Heart left ventricle (tissue), 16 donors: ENCODE measurements around the gene ERMP1. TPM values are rescaled to one million over a fixed set of nuclear protein-coding genes. Genes with fewer than 3 reads are reported as not detected.

Source experiments
- ATAC-seq, 4 donors: fragments of 200-7000 bp; cut with Tn5 transposase; one replicate each; pipeline ENCODE4 v1.9.1; 2020 to 2022; ENCODE audit warnings: moderate library complexity in 4 of 4, mild to moderate bottlenecking in 3 of 4, moderate number of reproducible peaks in 1 of 4
- DNase-seq, 5 donors: peaks; one replicate each; pipeline ENCODE4 v3.0.0-alpha.2; 2020
- H3K27ac ChIP-seq, 12 donors: fragments of 200-600 bp; sonication (generic) in 4 of 12; one replicate each; pipeline versions ENCODE4 v1.5.0 to v1.8.0; 2016 to 2022; ENCODE audit warnings: mild to moderate bottlenecking in 2 of 12
- H3K27me3 ChIP-seq, 9 donors: fragments of 200-600 bp; sonication (generic) in 2 of 9; one replicate each; pipeline versions ENCODE4 v1.5.1 to v1.8.0; 2016 to 2022; ENCODE audit warnings: mild to moderate bottlenecking in 3 of 9
- H3K36me3 ChIP-seq, 9 donors: fragments of 200-600 bp; sonication (generic) in 2 of 9; one replicate each; pipeline versions ENCODE4 v1.5.0 to v1.8.0; 2018 to 2022; ENCODE audit warnings: mild to moderate bottlenecking in 2 of 9
- H3K4me1 ChIP-seq, 12 donors: fragments of 200-600 bp; sonication (generic) in 4 of 12; one replicate each; pipeline versions ENCODE4 v1.5.0 to v1.8.0; 2016 to 2022; ENCODE audit warnings: mild to moderate bottlenecking in 3 of 12
- H3K4me3 ChIP-seq, 12 donors: fragments of 200-600 bp; sonication (generic) in 4 of 12; one replicate each; pipeline versions ENCODE4 v1.5.0 to v1.8.0; 2017 to 2022; ENCODE audit warnings: mild to moderate bottlenecking in 9 of 12, moderate library complexity in 4 of 12
- H3K9me3 ChIP-seq, 12 donors: fragments of 200-600 bp; sonication (generic) in 4 of 12; one replicate each; pipeline versions ENCODE4 v1.5.0 to v1.8.0; 2016 to 2022; ENCODE audit warnings: mild to moderate bottlenecking in 1 of 12
- CTCF ChIP-seq, 12 donors: fragments of 200-600 bp; sonication (generic) in 4 of 12; IDR thresholded peaks; one replicate each; pipeline versions ENCODE4 v1.5.0 to v1.8.0; 2018 to 2022; ENCODE audit warnings: antibody characterized with exemption in 12 of 12, mild to moderate bottlenecking in 5 of 12
- POLR2A ChIP-seq, 2 donors: fragments of 450-650 bp; IDR thresholded peaks; one replicate each; pipeline ENCODE4 v1.6.1; 2017; ENCODE audit warnings: antibody characterized with exemption in 2 of 2, mild to moderate bottlenecking in 2 of 2, moderate library complexity in 2 of 2
- WGBS, 4 donors: extraction: QIAGEN DNeasy Blood & Tissue Kit in 2 of 4; methylation state at CpG; one replicate each; pipeline versions ENCODE4 v1.1.5 to v1.1.7; 2013 to 2018; 5-methylcytosine and 5-hydroxymethylcytosine counted together
- intact Hi-C, 10 donors: fragments of 100-400 bp; cut with DNase I; formaldehyde crosslinking; loops; one replicate each; pipeline versions ENCODE4 v1.11.1 to v1.14.2; 2022
- polyA plus RNA-seq, 2 donors: library from polyadenylated mRNA; stranded (reverse); fragments of 200-250 nt; gene quantifications; one replicate each; pipeline ENCODE4 v1.2.3, GENCODE V29; 2013
- total RNA-seq, 9 donors: library from RNA; depleted of rRNA in 2 of 9; stranded (reverse); fragments of >200 nt in 2 of 9; fragmentation: NEBNext Ultra II Directional in 3 of 9; extraction: Animal tissue kit (Norgen Biotek cat#: 25700) in 3 of 9; gene quantifications; one replicate each; pipeline versions ENCODE4 v1.1.0 to v1.2.4, GENCODE V29; 2016 to 2023
- donor health status: ischemic (EF 13 %, LVEDD 7.1; RV severe dilation, severe dysfunction).
- donor health status: healthy with polysubstance abuse.
- donor health status: DM: no; HTN: yes; CAD: no.
- donor health status: DM: no; HTN: no; CAD: no.
- donor health status: ischemic (EF 25% LVEDD 6.9; RV normal size, moderate dysfunction).
- donor health status: ischemic (EF 25% LVEDD 5.7; RV mildly dilated, moderate dysfunction).
- donor health status: healthy.
- donor health status: DM: yes; HTN: yes; CAD: no.
- donor health status: ischemic (EF 35%, LVEDD 5.7; RV mildly dilated, moderate dysfunction).
- donor health status: nonischemic (EF 11% LVEDD 7.7; RV severe dilation, severe dysfunction).
- donor health status: DM: yes; HTN: yes; CAD: no.
- donor health status: PGD.
- donor health status: ischemic (EF 29% LVEDD 5.4; RV normal size, mild dysfunction).
- donor health status: nonischemic (EF 23%, LVEDD 6.1; RV moderate dilation, normal function).

ERMP1 gene
- total and polyA plus RNA-seq, 11 donors = 5.8 to 28.7 (median 20.5) TPM

GRCh38 chr9:5841771-5842573 is 9.1 kb upstream of the ERMP1 start:
- Histone ChIP-seq H3K36me3 (no peaks in the 10 kb centered on the region), H3K4me1 (peaks cover 0 to 32% (median 0%) of the 10 kb centered on the region in 12 donors), H3K4me3 (no peak overlapping the region), H3K27me3 (no peaks in the 10 kb centered on the region), H3K9me3 (no peaks in the 10 kb centered on the region), H3K27ac (no peak overlapping the region)
- ATAC-seq (no peak), DNase-seq (no peak)
- TF ChIP-seq CTCF (IDR thresholded peaks at IDR 0.05) (no peak), POLR2A (IDR thresholded peaks at IDR 0.05) (no peak)
- intact Hi-C loops = no loop called here
- WGBS, 4 donors = 89 to 94% (median 91%) methylated on average over 12 of the region's 12 CpGs

GRCh38 chr9:5840788-5841187 is 7.9 kb upstream of the ERMP1 start:
- intact Hi-C loops = no loop called here
- H3K27me3 ChIP-seq = no peaks in the 10 kb centered on the region
- H3K4me3 ChIP-seq = no peak overlapping the region
- H3K9me3 ChIP-seq = no peaks in the 10 kb centered on the region
- no peak for TF ChIP-seq POLR2A (IDR thresholded peaks at IDR 0.05)
- TF ChIP-seq CTCF (IDR thresholded peaks at IDR 0.05) = no peak
- no peaks in the 10 kb centered on the region for H3K36me3 ChIP-seq
- no peak overlapping the region for H3K27ac ChIP-seq
- peaks cover 0 to 32% (median 0%) of the 10 kb centered on the region in 12 donors for H3K4me1 ChIP-seq
- DNase-seq = no peak
- 89 to 96% (median 93%) methylated on average over 3 of the region's 3 CpGs for WGBS, 4 donors
- ATAC-seq = no peak

- H3K27ac ChIP-seq = no peak overlapping the region
- ATAC-seq = peak in 2 of 4 donors; percentile 49 to 54
- intact Hi-C loops = loop anchor here in 3 of 10 donors (10.0 kb wide), 2 partner anchors 205 to 385 kb away; partner anchors contain the start of gene CD274 (in 1 of the 3)
- no peaks in the 10 kb centered on the region for H3K9me3 ChIP-seq
- no peak for DNase-seq
- TF ChIP-seq CTCF (IDR thresholded peaks at IDR 0.05) (no peak), POLR2A (IDR thresholded peaks at IDR 0.05) (no peak)
- no peaks in the 10 kb centered on the region for H3K36me3 ChIP-seq
- no peaks in the 10 kb centered on the region for H3K27me3 ChIP-seq
- H3K4me3 ChIP-seq = no peak overlapping the region
- H3K4me1 ChIP-seq = peaks cover 0 to 23% (median 0%) of the 10 kb centered on the region in 12 donors
- WGBS, 4 donors = 55 to 68% (median 66%) methylated on average over 4 of the region's 4 CpGs
Observed at GRCh38 chr9:5839572-5839902, 6.6 kb upstream of the ERMP1 start.

- ATAC-seq = peak in 2 of 4 donors; percentile 42 to 58
- WGBS, 4 donors = 62 to 65% (median 65%) methylated on average over 2 of the region's 2 CpGs
- intact Hi-C loops = loop anchor here in 3 of 10 donors (10.0 kb wide), 2 partner anchors 204 to 384 kb away; partner anchors contain the start of gene CD274 (in 1 of the 3)
- DNase-seq = no peak
- TF ChIP-seq POLR2A (IDR thresholded peaks at IDR 0.05) = no peak
- TF ChIP-seq CTCF (IDR thresholded peaks at IDR 0.05) = no peak
- Histone ChIP-seq H3K4me1 (peaks cover 0 to 17% (median under 1%) of the 10 kb centered on the region in 12 donors), H3K27ac (no peak overlapping the region), H3K27me3 (no peaks in the 10 kb centered on the region), H3K9me3 (no peaks in the 10 kb centered on the region), H3K4me3 (no peak overlapping the region), H3K36me3 (no peaks in the 10 kb centered on the region)
Observed at GRCh38 chr9:5838884-5839571, 6.1 kb upstream of the ERMP1 start.
